Measurements from ENCODE around the gene IGLL5.
"Not testable (repeated sequence)": the region's sequence is repeated elsewhere in the genome, so short reads cannot be mapped to it uniquely, and the experiment has no call there.

Gene IGLL5

DNA sequence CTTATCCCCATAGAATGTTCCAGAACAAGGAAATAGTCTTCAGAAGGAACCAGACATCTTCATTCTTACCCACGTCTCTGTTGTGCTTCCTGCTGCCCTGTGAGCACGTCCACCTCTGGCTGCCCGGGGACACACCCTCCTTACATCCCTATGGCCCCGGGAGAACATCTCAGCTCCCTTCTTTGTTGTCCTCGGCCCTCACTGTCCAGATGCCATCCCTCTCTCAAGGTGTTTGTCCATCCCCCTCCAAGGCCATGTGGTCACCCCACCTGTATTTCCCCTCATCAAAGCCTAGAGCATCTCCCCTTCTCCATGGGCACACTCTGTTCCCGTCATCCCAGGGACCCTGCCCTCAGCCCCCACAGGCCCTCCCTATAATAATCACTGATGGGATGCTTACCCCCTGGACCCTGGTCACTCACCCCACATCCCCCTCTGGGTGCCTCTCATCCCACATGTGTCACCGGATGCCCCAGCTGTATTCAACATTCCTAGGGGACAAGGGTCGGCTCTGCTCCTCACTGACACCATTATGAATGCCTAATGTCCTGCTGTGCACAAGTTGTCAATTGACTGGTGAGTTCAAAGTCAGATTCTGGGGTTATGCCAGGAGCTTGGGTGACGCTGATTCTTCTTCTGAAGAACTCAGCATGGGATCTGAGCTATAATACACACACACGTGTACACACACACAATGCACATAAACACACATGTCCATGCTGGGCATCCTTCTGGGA lies 28.8 kb downstream of the IGLL5 start:
- DNase-seq: no peak

DNA sequence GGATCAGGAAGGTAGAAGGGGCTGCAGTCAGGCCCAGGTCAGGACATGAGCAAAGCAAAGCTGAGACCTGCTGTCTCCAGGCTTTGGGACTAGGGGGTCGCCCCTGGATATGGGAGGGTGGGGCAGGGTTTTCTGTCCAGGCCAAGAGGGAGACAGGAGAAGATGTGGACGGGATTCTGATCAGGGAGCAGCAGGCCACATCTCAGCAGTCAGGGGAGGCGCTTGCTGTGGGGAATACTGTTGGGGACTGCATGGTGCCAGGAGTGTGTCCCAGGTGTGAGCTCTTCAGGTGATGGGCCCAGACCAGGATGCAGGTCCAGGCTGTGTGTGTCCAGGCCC lies 29.3 kb downstream of the IGLL5 start:
- DNase-seq: no peak

DNA sequence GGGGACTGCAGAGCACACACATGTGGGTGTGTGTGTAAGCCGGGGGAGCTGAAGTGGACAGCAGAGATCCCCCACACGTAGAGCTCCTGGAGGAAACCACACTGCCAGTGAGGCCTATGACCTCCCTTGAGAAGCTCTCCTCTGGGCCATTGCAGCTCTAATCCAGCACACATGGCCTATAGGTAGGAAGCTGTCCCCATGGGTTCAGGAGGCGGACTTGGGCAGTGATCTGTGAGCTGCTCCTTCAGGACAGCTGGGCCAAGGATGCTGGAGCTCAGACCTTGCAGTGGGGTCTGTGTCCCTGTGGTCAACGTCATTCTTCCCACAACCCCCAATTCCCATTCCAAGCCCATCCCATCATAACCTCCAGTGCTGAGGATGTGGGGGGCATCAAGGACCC lies 29.8 kb downstream of the IGLL5 start:
- no peak for DNase-seq

DNA sequence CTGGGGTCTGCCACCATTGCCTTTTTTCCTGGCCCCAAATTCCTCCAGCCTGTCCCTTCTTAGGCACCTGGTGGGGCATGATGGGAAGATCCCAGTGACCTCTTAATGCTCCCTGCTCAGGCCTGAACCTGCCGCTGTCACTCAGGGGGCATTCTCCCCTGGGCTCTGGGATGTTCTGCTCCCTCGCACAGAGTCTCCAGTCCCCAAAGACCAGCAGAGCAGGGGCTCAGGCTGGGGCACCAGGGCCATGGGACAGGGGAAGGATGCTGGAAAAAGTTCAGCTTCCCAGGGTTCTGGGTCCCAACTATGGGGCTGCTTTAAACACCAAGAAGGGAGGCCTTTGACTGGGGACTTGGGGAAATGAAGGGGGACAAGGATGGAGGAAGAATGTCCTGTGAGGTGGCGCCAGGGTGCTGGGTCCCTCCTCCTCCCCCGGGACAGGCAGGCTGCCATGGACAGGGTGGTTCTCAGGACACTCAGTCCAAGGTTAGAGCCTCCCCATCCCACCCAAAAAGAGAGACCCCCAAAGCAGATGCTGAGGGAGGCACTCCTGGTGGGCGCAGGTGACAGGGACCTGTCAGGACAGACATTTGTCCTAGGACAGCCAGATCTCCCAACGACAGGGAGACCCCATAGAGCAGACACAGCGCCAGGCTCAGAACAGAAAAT lies 30.8 kb downstream of the IGLL5 start:
- DNase-seq: no peak

DNA sequence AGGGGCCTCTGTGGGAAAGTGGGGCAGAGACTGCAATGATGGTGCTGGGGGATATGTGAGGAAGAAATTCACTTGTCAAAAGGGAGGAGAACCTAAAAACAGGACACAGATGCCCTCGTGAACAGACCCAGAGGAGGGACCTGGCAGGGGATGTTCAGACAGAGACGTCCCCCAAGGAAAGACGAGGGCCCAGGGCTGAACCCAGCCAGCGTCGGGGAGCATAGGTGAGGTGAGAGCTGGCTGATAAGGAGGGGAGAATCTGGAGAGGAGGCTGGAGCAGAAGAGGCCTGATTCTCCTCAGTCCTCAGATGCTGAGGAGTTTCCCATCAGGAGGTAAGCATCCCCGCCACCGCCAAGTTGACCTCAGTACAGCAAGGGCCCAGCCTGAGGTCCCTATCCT lies 31.4 kb downstream of the IGLL5 start:
- no peak for DNase-seq

DNA sequence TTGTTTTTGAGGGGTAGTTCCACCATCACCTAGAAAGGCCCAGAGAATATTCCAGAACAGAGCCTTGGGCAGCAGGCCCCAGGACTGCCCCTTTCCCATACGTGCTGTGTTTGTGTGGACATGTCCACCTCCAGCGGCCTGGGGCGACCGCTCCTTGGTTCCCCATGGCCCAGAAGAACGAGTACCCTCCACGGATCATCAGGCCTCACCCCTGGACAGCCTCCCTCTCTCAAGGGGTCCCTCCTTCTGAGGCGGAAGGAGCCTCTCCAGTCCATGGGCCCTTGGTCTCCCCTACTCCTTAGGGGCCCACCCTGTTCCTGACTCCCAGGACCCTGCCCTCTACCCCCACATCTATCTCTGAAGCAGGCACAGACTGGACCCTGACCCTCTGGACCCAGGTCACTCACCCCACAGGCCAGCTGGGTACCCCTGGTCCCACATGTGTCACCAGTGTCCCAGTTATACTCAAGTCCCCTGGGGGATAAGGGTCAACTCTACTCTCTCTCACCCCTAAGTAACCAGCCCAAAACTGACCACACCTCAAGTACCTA lies 32.6 kb downstream of the IGLL5 start:
- DNase-seq: no peak

DNA sequence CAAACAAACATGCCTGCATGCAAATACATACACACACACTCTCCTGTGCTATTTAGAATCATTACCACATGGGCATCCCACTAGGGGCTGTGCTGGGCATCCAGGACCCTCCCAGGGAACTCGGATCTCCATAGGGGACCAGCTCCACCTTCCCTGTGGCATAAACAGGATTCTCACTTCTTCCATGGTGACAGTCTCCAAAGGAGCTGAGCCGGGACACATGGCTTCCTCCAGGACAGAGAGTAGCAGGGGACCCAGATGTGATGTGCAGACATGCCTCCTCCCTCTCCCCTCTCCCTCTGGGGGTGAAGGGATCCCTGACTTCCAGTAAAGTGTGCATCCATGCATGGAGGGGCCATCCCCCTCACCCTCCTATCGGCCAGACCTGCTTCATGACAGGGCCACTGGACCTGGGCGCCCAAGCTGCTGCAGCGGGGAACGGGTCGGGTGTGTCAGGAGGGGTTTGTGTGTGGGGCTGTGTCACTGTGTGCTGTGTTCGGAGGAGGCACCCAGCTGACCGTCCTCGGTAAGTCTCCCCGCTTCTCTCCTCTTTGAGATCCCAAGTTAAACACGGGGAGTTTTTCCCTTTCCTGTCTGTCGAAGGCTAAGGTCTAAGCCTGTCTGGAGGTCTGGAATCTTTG lies 33.4 kb downstream of the IGLL5 start:
- DNase-seq: no peak

DNA sequence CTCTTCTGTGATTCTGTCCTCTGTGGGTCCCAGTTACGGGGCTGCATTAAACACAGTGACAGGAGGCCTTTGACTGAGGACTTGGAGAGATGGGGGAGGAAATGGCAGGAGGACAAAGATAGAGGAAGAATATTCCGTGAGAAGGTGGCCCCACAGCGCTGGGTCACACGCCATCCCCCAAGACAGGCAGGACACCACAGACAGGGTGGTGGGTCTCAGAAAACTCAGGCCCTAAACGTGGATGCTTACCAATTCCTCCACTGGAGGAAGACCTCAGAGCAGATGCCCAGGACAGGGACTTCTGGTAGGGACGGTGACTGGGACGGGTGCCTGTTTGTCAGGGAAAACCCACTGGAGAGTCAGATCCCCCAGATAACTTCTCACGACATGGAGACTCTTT lies 34.0 kb downstream of the IGLL5 start:
- no peak for DNase-seq

DNA sequence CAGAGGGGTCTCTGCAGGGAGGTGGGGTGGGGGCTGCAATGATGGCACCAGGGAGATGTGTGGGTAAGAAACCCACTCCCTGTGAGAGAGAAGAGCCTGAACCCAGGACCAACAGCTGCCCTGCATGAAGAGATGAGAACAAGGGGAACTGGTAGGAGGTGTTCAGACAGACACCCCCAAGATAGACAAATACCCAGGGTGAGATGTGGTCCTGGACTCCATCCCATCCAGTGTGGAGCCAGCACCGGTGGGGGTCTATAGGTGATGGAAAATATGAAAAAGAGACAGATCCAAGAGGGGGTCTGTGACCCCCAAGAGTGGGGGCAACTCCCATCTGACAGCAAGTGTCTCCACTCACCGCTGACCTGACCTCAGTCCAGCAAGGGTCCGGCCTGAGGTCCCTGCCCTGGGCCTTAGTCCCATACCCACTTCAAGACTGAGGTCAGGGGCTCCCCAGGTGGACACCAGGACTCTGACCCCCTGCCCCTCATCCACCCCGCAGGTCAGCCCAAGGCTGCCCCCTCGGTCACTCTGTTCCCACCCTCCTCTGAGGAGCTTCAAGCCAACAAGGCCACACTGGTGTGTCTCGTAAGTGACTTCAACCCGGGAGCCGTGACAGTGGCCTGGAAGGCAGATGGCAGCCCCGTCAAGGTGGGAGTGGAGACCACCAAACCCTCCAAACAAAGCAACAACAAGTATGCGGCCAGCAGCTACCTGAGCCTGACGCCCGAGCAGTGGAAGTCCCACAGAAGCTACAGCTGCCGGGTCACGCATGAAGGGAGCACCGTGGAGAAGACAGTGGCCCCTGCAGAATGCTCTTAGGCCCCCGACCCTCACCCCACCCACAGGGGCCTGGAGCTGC lies 34.7 kb downstream of the IGLL5 start:
- DNase-seq: not testable (repeated sequence)

DNA sequence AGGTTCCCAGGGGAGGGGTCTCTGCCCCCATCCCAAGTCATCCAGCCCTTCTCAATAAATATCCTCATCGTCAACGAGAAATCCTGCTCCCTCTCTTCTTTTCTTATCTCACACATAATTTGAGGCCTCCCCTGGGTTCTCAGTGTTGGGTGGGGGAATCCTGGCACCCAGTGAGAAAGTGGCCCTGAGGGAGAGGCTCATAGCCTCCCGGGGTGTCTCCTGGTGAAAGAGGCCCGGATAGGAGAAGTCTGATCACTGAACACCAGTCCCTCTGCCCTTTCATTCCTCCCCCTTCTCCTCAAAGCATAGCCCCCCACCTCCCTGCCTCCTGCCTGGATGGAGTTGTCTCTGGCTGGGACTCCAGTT lies 35.3 kb downstream of the IGLL5 start:
- DNase-seq: no peak

DNA sequence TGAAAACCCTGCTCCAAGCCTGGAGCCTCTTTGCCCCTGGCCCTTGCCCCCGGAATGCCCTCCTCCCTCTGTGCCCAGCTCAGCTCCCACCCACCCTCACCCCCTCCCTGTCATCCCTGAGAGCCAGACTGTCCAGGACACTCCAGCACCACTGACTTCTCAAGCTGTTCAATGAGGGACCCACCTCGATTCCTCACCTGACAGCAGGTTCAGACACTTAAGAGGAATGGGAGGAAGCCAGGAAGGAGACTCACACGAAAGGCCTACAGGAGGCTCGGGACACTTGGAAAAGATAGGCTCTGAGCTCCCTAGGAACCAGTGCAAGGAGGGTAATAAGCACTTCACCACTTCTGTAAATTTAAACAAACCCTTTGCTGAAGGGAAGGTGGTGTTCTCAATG lies 35.8 kb downstream of the IGLL5 start:
- no peak for DNase-seq

DNA sequence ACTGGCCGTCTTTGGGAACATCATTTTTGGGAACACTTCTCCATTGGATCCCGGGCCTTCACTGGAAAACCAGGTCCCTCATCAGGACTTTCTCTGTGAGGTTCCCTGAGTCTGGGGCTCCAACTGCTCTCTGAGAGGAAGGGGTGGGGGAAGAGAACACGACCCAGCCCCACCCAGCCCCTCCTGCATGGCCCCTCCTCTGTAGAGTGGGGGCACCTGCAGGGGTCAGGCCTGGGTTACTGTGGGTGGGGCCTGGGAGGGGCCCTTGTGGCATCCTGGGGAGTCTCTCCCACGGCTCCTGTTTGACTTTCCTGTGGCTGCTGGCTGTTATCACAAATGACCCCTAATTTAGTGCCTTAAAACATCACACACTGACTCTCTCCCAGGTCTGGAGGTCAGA lies 36.3 kb downstream of the IGLL5 start:
- no peak for DNase-seq

DNA sequence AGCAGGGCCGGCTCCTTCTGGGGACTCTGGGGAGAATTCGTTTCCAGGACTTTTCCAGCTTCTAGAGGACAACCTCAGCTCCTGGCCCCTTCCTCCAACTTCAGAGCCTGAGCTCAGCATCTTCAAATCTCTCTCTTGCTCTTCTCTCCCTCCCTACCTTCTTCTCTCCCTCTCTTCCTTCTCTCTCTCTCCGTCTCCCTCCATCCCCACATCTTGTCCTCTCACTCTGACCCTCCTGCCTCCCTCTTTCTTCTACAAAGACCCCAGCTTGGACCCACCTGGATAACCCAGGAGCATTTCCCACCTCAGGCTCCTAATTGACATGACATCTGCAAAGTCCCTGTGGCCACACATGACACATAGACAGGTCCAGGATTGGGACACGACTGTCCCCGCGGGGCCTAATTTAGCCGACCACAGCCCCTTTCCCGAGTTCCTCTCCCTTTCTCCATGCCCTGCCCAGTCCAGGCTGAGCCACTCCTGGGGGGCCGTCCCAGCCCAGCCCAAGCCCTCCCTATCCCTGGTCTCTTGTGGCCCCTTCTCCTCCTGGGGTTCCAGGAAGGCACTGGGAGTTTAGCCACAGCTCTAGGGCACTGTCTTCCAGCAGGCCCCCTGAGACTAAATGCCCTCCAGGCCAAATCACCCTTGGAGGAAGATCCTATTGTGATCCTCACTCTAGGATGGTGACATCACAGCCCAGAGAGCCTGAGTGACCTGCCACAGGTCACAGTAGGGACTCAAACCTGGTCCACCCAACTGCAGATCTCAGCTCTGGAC lies 36.9 kb downstream of the IGLL5 start:
- no peak for DNase-seq

DNA sequence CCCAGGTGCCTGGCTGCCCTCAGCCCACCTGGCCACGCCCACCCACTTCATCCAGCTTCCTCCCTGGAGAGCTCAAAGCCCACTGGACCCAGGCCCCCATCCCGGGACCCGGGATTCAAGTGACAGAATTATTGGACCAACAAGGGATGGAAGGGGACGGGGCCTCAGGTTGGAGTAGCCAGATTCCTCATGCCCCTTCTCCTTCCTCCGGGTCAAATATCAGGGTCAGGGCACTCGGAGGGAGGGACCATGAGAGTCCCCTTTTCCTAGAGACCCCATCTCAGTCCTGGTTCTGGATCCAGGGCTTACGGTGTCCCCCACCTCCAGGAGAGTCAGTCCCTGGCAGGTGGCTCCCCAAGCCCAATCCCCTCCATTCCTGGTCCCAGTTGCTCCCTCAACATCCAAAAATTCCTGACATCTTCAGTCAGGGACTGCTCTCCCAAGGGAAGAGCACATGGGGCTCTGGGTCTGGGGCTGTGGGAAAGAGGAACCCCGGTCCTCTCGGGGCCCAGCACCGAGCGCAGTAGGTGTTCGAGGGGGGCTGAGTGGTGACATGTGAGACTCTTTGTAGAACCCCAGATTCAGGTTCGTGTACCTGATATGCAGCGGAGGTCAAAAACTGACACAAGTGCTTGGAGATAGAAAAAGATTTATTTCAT lies 37.7 kb downstream of the IGLL5 start:
- no peak for DNase-seq

DNA sequence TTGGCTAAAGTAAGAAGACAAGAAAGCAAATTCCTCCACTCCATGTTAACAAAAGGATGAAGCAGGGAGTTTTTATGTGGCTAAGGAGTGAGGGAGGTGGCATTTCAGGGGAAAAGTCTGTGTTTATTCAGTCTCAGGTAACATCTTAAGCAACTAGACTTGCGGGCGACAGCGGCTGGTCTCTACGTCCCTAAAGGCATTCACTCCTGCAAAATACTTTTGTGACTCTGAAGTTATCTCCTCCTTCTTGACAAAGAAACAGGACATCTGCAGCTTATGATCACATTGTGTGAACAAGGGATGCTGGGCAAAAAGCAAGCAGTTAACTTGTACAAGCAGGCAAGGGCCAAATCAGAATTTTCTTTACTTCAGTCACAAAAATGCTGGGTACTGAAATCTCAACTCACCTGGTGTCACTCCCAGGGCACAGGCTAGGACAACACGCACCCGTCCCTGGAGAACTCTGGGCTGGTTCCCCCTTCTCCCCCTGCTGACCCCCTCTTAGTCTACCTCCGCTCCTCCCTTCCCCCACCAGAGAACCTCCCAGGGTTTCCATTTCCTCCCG lies 38.3 kb downstream of the IGLL5 start:
- no peak for DNase-seq

DNA sequence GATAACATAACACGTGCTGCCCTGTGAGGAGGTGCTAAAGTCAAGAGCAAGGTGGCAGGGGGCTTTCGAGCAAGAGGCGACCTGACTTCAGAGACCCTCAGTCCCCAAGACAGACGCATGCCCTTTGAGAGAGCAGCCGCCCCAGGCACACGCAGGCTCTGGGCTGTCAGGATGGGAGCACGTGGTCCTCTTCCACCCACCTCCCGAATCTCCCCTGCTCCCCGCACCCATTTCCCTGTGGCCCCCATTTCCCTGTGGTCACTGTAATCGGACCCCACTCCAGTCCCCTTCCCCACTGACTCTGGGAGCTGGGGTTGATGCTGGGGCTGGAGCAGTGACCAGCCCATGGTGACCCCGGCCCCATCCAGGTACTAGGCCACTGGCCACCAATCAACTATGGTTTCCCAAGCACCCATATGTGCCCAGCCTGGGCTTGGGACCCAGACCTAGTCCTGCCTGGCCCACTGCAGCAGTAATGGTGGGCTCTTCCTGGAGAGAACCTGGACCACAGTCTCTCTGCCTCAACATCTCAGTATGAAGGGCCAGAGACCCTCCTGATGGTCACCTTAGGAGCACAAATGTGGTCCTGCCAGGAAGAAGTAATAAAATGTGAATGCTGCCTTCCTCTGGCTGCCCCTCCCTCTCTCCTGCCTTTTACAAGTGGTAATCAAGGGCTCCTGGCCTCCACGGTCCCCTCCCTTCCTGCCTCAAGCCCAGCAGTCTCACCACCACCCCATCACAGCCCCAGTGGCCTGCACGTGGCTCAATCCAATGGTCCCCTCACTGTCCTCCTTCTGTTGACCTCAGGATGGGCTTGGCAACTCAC lies 39.0 kb downstream of the IGLL5 start:
- DNase-seq: no peak

DNA sequence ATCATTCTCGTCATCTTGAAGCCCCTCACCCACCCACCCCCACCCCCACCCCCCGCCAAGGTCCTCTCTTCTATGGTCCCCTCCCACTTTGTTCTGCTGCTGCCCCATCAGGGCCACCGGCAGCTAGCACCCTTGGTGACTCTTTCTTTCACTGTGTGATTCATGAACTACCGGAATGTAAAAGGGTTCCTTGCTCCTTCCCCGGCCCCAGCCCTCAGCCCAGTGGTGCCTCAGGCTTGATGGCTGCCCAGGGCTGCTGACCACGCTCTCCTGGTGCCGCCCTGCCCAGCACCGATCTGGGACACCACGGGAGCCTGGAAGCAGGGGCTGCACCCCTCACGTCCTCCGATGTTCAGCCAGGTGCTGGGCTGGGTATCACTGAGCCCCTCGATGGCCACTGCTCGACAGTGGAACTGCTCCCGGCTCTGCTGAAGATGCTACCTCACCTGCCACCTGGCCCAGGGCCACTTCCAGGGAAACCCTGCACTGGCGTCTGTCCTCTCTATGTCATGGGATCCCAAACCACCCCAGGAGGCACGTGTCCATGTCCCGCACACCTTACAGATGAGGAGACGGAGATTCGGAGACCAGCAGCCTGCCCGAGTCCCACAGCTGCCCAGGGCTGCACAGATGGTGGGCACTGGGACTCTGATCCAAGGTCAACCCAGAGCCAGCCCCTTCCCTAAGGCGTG lies 39.7 kb downstream of the IGLL5 start:
- no peak for DNase-seq

DNA sequence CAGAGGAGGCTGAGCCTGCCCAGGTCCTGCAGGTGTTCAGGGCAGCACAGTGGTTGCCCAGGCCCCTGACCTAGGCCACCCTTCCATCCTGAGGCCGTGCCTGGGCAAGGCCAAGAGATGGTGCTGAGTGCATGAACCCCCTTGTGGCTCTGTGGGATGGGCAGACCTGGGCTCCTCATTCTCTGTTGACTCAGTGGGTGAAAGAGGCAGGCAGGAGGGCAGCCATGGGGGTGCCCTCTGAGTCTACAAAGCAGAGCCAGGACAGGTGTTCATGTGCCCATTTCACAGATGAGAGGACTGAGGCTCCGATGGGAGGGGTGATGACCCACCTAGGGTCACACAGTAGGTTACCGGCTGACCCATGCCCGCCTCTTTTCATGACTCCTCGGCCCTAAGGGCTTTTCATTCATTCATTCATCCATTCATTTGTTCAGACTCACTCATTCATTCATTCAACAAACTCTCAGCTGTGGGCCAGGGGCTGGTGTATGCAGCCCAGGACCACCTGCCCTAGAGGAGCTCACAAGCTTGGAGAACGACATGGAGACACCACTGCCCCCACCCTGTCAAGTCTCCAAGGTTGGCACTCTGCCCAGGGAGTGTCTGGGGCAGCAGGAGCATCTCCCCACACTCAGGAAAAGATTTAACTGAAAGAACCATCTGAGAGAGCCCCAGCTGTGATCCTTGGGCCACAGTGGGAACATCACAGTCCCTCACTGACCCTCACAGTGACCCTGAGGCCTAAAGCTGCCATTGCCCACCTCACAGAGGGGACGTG lies 40.5 kb downstream of the IGLL5 start:
- no peak for DNase-seq

All from islet precursor cell (in vitro differentiated cells).